GM12878 (cell line): ENCODE data around the gene ZIK1. TPM values are rescaled to one million over a fixed set of nuclear protein-coding genes. Genes with fewer than 3 reads are reported as not detected.

Experiments used
- ATAC-seq: fragments of 200-7000 bp; cut with Tn5 transposase; 3 replicates; pipeline ENCODE4 v1.9.1; 2020; ENCODE audit warnings: mild to moderate bottlenecking, moderate library complexity
- BruUV-seq: library from RNA; stranded (reverse); fragments of 400-500 nt; replicated peaks from 2 replicates; lab custom pipeline; 2021; lab: Mats Ljungman, UMichigan
- CTCF ChIA-PET: fragments of 300-600 bp; sonication (Branson Sonifier 250); formaldehyde crosslinking; extraction: SDS; loops from one replicate; lab custom pipeline; 2021; ENCODE audit warnings: inconsistent platforms; lab: Yijun Ruan, JAX
- POLR2A ChIA-PET: fragments of 350-600 bp; formaldehyde crosslinking; extraction: SDS; loops from one replicate; lab custom pipeline; 2021; ENCODE audit warnings: inconsistent platforms; lab: Charles Lee
- RAD21 ChIA-PET: fragments of 300-600 bp; sonication (Branson Sonifier 250); formaldehyde crosslinking; loops from one replicate; lab custom pipeline; 2023; ENCODE audit warnings: antibody characterized with exemption; ENCODE audit not compliant: unreplicated experiment; lab: Charles Lee
- SMC1A ChIA-PET: fragments of 300-600 bp; sonication (Branson Sonifier 250); formaldehyde crosslinking; loops from one replicate; lab custom pipeline; 2023; ENCODE audit not compliant: unreplicated experiment, uncharacterized antibody; lab: Charles Lee
- DNase-seq: peaks from one replicate; pipeline ENCODE4 v3.0.0-alpha.2; 2011; ENCODE audit warnings: low read depth, low spot score
- FAIRE-seq: peaks from 3 replicates; lab custom pipeline; 2011; peaks lifted over from hg19 to GRCh38; lab: Jason Lieb, UNC
- H2AFZ ChIP-seq: 2 replicates; pipeline ENCODE4 v1.6.0; 2011; ENCODE audit warnings: low read depth, low read length, control low read depth; ENCODE audit not compliant: control insufficient read depth
- H3K27ac ChIP-seq: 2 replicates; pipeline ENCODE4 v1.5.1; 2011; ENCODE audit warnings: control low read depth; ENCODE audit not compliant: control insufficient read depth, insufficient read depth
- H3K27me3 ChIP-seq, 2 experiments: replicated peaks in 1 of 2; 2 replicates each; pipeline versions ENCODE4 v1.6.0 to v1.6.1; 2011; ENCODE audit warnings: low read length in 1 of 2; ENCODE audit not compliant: control insufficient read depth in 2 of 2, insufficient read depth in 2 of 2
- H3K36me3 ChIP-seq, 2 experiments: 2 replicates each; pipeline ENCODE4 v1.5.1; 2011; ENCODE audit warnings: low read length in 1 of 2; ENCODE audit not compliant: control insufficient read depth in 2 of 2, insufficient read depth in 2 of 2
- H3K4me1 ChIP-seq: 2 replicates; pipeline ENCODE4 v1.6.1; 2011; ENCODE audit warnings: mild to moderate bottlenecking, low read length, moderate library complexity, mixed read lengths; ENCODE audit not compliant: control insufficient read depth, insufficient read depth
- H3K4me2 ChIP-seq: 2 replicates; pipeline ENCODE4 v1.6.0; 2011; ENCODE audit warnings: control low read depth; ENCODE audit not compliant: control insufficient read depth, insufficient read depth
- H3K4me3 ChIP-seq: fragments of 200-600 bp; sonication (generic); 2 replicates; pipeline ENCODE4 v1.5.1; 2016
- H3K79me2 ChIP-seq: 2 replicates; pipeline ENCODE4 v1.6.0; 2011; ENCODE audit warnings: low read length; ENCODE audit not compliant: control insufficient read depth, insufficient read depth
- H3K9ac ChIP-seq: 2 replicates; pipeline ENCODE4 v1.8.0; 2011; ENCODE audit warnings: low read length, control low read depth, mixed read lengths; ENCODE audit not compliant: control insufficient read depth, insufficient read depth
- H3K9me3 ChIP-seq: replicated peaks from 3 replicates; pipeline ENCODE4 v1.5.1; 2011; ENCODE audit warnings: mild to moderate bottlenecking, low read length; ENCODE audit not compliant: control insufficient read depth, insufficient read depth
- H4K20me1 ChIP-seq: 2 replicates; pipeline ENCODE4 v1.6.0; 2011; ENCODE audit not compliant: control insufficient read depth, insufficient read depth
- EED ChIP-seq: sonication (generic); IDR thresholded peaks from 2 replicates; pipeline ENCODE4 v1.6.1; 2016; ENCODE audit warnings: antibody characterized with exemption, low read depth
- EGR1 ChIP-seq, 2 experiments: IDR thresholded peaks; 1 replicate in 1 of 2; 2 replicates in 1 of 2; pipeline ENCODE4 v1.6.1; 2011 to 2012; ENCODE audit warnings: low read depth in 2 of 2, low read length in 2 of 2, borderline replicate concordance in 1 of 2, mild to moderate bottlenecking in 1 of 2, moderate library complexity in 1 of 2
- JUND ChIP-seq: IDR thresholded peaks from 2 replicates; pipeline ENCODE4 v1.6.1; 2012; ENCODE audit warnings: low read depth, mild to moderate bottlenecking, low read length, improper control_type of control experiment, moderate library complexity
- MTA3 ChIP-seq: IDR thresholded peaks from 2 replicates; pipeline ENCODE4 v1.6.1; 2012; ENCODE audit warnings: low read length, inconsistent platforms, borderline replicate concordance
- POLR2AphosphoS5 ChIP-seq: IDR thresholded peaks from 2 replicates; pipeline ENCODE4 v1.6.1; 2011; ENCODE audit warnings: mild to moderate bottlenecking, low read length, inconsistent platforms
- WGBS: methylation state at CpG from one replicate; pipeline ENCODE4 v1.1.6; 2016; ENCODE audit warnings: low lambda C conversion rate; ENCODE audit not compliant: insufficient replicate concordance, insufficient coverage; ENCODE audit errors: missing lambda C conversion rate; 5-methylcytosine and 5-hydroxymethylcytosine counted together
- in situ Hi-C: fragments of 300-500 bp; cut with MboI; formaldehyde crosslinking; loops from 9 replicates; pipeline ENCODE4 v1.14.3; 2018; ENCODE audit warnings: mixed read lengths
- intact Hi-C: fragments of 100-400 bp; cut with micrococcal nuclease; formaldehyde crosslinking; loops from one replicate; pipeline ENCODE4 v1.14.2; 2022; ENCODE audit not compliant: unreplicated experiment
- polyA plus RNA-seq, 11 experiments: library from polyadenylated mRNA; depleted of rRNA in 4 of 11; unstranded in 6 of 11; stranded (reverse) in 5 of 11; fragments of >200 nt; fragmentation: Nextera tagmentation in 4 of 11; fragmentation: Illumina TruSeq in 1 of 11; extraction: Ambion mirVana in 4 of 11; extraction: Trizol in 1 of 11; gene quantifications; 1 replicate in 1 of 11; 2 replicates in 10 of 11; pipeline versions ENCODE4 v1.2.1 to v1.2.3, GENCODE V29; 2011 to 2016; ENCODE audit warnings: inconsistent platforms in 2 of 11, missing spikeins in 2 of 11, low read depth in 1 of 11
- total RNA-seq, 4 experiments: library from RNA; depleted of rRNA in 3 of 4; stranded (reverse); fragments of >200 nt in 3 of 4; fragmentation: Illumina TruSeq in 1 of 4; extraction: Trizol in 1 of 4; gene quantifications; 2 replicates each; pipeline versions ENCODE4 v1.2.1 to v1.2.3, GENCODE V29; 2013 to 2021
- TF ChIP-seq, protein P1 (sequence below): IDR thresholded peaks from 2 replicates; pipeline ENCODE4 v1.6.1; 2012; ENCODE audit warnings: low read depth, low read length, improper control_type of control experiment

Gene ZIK1
- total and polyA plus RNA-seq, 10 of the 15 experiments (the other 5 are each of a cell fraction or from before 2014, with no cell fraction given): 0.45 to 4.7 (median 2.7) TPM

DNA sequence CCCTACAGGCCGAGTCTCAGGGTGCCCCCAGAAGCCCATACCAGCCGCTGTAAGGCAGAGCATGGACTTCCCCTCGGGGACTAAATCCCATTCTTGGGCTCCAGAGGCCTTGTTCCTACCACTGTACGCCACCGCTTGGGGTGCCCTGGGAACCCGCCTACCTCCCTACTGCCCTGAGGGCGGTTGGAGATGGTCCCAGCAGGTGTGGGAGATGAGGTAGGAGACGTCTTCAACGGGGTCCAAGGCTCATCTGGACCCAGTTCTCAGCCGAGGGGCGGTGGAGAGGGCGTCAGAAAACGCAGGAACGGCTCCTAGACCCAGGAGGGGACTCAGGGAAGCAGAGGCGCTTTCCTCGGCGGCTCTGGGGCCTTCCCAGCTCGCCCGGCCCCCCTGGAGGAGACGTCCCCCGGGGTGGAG, 833 bp upstream of the ZIK1 start (continued):
- TF ChIP-seq MTA3 (no peak), EED (no peak)
- TF ChIP-seq, protein P1, sequence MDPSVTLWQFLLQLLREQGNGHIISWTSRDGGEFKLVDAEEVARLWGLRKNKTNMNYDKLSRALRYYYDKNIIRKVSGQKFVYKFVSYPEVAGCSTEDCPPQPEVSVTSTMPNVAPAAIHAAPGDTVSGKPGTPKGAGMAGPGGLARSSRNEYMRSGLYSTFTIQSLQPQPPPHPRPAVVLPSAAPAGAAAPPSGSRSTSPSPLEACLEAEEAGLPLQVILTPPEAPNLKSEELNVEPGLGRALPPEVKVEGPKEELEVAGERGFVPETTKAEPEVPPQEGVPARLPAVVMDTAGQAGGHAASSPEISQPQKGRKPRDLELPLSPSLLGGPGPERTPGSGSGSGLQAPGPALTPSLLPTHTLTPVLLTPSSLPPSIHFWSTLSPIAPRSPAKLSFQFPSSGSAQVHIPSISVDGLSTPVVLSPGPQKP: no peak

DNA sequence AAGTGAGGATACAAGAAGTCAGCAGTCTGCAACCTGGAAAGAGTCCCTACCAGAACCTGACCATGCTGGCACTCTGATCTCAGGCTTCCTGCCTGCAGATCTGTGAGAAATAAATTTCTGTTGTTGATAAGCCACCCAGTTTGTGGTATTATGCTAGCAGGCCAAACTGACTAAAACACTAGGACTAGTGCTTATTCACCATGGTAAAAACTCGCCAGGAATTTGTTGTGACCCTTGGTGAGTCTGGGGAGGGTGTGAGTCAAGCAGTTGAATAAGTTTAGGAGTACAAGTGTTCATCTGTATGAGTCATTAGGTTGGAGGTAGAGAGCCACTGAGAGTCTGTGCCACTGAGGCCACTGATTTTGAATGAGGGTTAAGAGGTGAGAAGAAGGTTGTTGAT, 3.6 kb downstream of the ZIK1 start:
- ATAC-seq (no peak), FAIRE-seq (no peak), DNase-seq (no peak)
- BruUV-seq: no TSS peak
- Histone ChIP-seq H3K79me2 (no peaks in the 10 kb centered on the region), H3K4me1 (peaks cover 6% of the 10 kb centered on the region; the same call in 1 of the 2 replicates), H3K4me2 (no peak overlapping the region), H3K27me3 (no peaks in the 10 kb centered on the region), H3K36me3 (peaks cover 3 to 5% of the 10 kb centered on the region in 2 experiments; a peak in 2 of 4 replicates), H3K9me3 (peaks cover 52% of the 10 kb centered on the region), H3K27ac (no peak overlapping the region), H4K20me1 (no peaks in the 10 kb centered on the region), H2AFZ (no peak overlapping the region), H3K4me3 (no peak overlapping the region), H3K9ac (no peak overlapping the region)
- ChIA-PET RAD21 (no interaction called here), SMC1A (no interaction called here), CTCF (no interaction called here), POLR2A (no interaction called here)
- intact Hi-C loops: no loop called here
- TF ChIP-seq JUND (no peak), POLR2AphosphoS5 (no peak), EGR1 (IDR thresholded peaks at IDR 0.05; ENCODE audit: borderline replicate concordance in 1 of 2, low read depth in 2 of 2, low read length in 2 of 2) (no peak)
- 44% methylated on average over 1 of the region's 1 CpG for WGBS
- in situ Hi-C loops: no loop called here
